Panc1 (cell line): Measurements from ENCODE around the gene FAM151A. TPM values are rescaled to one million over a fixed set of nuclear protein-coding genes. Genes with fewer than 3 reads are reported as not detected.

Source experiments
- ATAC-seq: fragments of 200-7000 bp; cut with Tn5 transposase; 2 replicates; pipeline ENCODE4 v1.9.1; 2020; ENCODE audit warnings: mild to moderate bottlenecking, moderate library complexity
- BruUV-seq: library from RNA; stranded (reverse); fragments of 400-500 nt; replicated peaks from 2 replicates; lab custom pipeline; 2021; lab: Mats Ljungman, UMichigan
- CTCF ChIA-PET: fragments of 300-600 bp; sonication (Branson Sonifier 250); formaldehyde crosslinking; loops from one replicate; lab custom pipeline; 2022; ENCODE audit warnings: antibody characterized with exemption; lab: Charles Lee
- POLR2A ChIA-PET: fragments of 300-600 bp; sonication (Branson Sonifier 250); formaldehyde crosslinking; loops from one replicate; lab custom pipeline; 2022; ENCODE audit warnings: antibody characterized with exemption; lab: Charles Lee
- DNase-seq: peaks from one replicate; pipeline ENCODE4 v3.0.0-alpha.2; 2010; ENCODE audit warnings: low read depth, low spot score
- H3K27ac ChIP-seq: 2 replicates; pipeline ENCODE4 v1.5.1; 2011; ENCODE audit warnings: mild to moderate bottlenecking, low read length, inconsistent platforms
- H3K27me3 ChIP-seq: fragments of 200-500 bp; sonication (Bioruptor generic); 2 replicates; pipeline ENCODE4 v1.6.0; 2014; ENCODE audit warnings: low read length, inconsistent platforms; ENCODE audit not compliant: control insufficient read depth, insufficient read depth
- H3K36me3 ChIP-seq: fragments of 200-500 bp; sonication (Bioruptor generic); 2 replicates; pipeline ENCODE4 v1.5.1; 2014; ENCODE audit warnings: inconsistent platforms, mild to moderate bottlenecking, low read length, moderate library complexity; ENCODE audit not compliant: control insufficient read depth, insufficient read depth
- H3K4me1 ChIP-seq: 2 replicates; pipeline ENCODE4 v1.5.1; 2011; ENCODE audit warnings: inconsistent platforms, mild to moderate bottlenecking, low read length, moderate library complexity; ENCODE audit not compliant: control insufficient read depth, insufficient read depth
- H3K4me3 ChIP-seq, 2 experiments: 2 replicates each; pipeline ENCODE4 v1.5.1; 2011 to 2012; ENCODE audit warnings: low read depth in 2 of 2, low read length in 2 of 2, mild to moderate bottlenecking in 2 of 2, inconsistent platforms in 1 of 2, moderate library complexity in 1 of 2
- H3K9me3 ChIP-seq: fragments of 200-500 bp; sonication (Bioruptor generic); 2 replicates; pipeline ENCODE4 v1.5.1; 2014; ENCODE audit warnings: low read depth, mild to moderate bottlenecking, inconsistent platforms, low read length, moderate library complexity; ENCODE audit not compliant: control insufficient read depth, insufficient read depth
- CTCF ChIP-seq: fragments of 450-650 bp; IDR thresholded peaks from 2 replicates; pipeline ENCODE4 v1.5.1; 2017; ENCODE audit warnings: mild to moderate bottlenecking
- POLR2AphosphoS5 ChIP-seq: IDR thresholded peaks from 2 replicates; pipeline ENCODE4 v1.6.1; 2012; ENCODE audit warnings: mild to moderate bottlenecking, low read depth, low read length, moderate library complexity
- REST ChIP-seq, 2 experiments: IDR thresholded peaks; 2 replicates each; pipeline ENCODE4 v1.6.1; 2011 to 2012; ENCODE audit warnings: low read depth in 2 of 2, control low read depth in 1 of 2, low read length in 1 of 2, mild to moderate bottlenecking in 1 of 2, moderate library complexity in 1 of 2; ENCODE audit not compliant: insufficient read depth in 1 of 2
- SIN3A ChIP-seq: IDR thresholded peaks from 2 replicates; pipeline ENCODE4 v1.6.1; 2012; ENCODE audit warnings: low read depth, mild to moderate bottlenecking, low read length, moderate library complexity, borderline replicate concordance; ENCODE audit not compliant: insufficient read depth
- TCF7L2 ChIP-seq: IDR thresholded peaks from 2 replicates; pipeline ENCODE4 v1.6.1; 2011; ENCODE audit warnings: mild to moderate bottlenecking, low read depth, low read length, inconsistent platforms
- in situ Hi-C: cut with HindIII; loops from 2 replicates; pipeline ENCODE4 v1.10.0; 2016; ENCODE audit warnings: low sequenced_read_pairs, low pct_unique_long_range_greater_than_20kb
- intact Hi-C: fragments of 100-400 bp; cut with micrococcal nuclease; formaldehyde crosslinking; loops from one replicate; pipeline ENCODE4 v1.10.0; 2022; ENCODE audit not compliant: unreplicated experiment
- total RNA-seq: library from RNA; stranded (reverse); gene quantifications from one replicate; pipeline ENCODE4 v1.2.1, GENCODE V29; 2021; ENCODE audit not compliant: unreplicated experiment

The FAM151A gene
- total RNA-seq, 1 experiment from 2014 or later = not detected

- in situ Hi-C loops = no loop called here
- no TSS peak for BruUV-seq
Measured at GRCh38 chr1:54614563-54614962, 8.8 kb downstream of the FAM151A start.

GRCh38 chr1:54614024-54614423, 9.3 kb downstream of the FAM151A start:
- no peak overlapping the region for H3K27ac ChIP-seq
- ChIA-PET POLR2A (no interaction called here), CTCF (no interaction called here)
- no peak overlapping the region for H3K4me3 ChIP-seq
- no TSS peak for BruUV-seq
- ATAC-seq (peak; percentile 68), DNase-seq (no peak)
- no peaks in the 10 kb centered on the region for H3K9me3 ChIP-seq
- H3K4me1 ChIP-seq = peaks cover 4% of the 10 kb centered on the region; the same call in 1 of the 2 replicates
- TF ChIP-seq CTCF (no peak), TCF7L2 (peak; percentile 78)
- in situ Hi-C loops (no loop called here), intact Hi-C loops (no loop called here)
- H3K36me3 ChIP-seq = no peaks in the 10 kb centered on the region
- no peaks in the 10 kb centered on the region for H3K27me3 ChIP-seq

More at GRCh38 chr1:54614563-54614962, 8.8 kb downstream of the FAM151A start:
- TF ChIP-seq CTCF (no peak), REST (IDR thresholded peaks at IDR 0.05; ENCODE audit: insufficient read depth in 1 of 2, low read depth in 2 of 2, low read length in 1 of 2) (no peak), SIN3A (no peak), POLR2AphosphoS5 (no peak), TCF7L2 (no peak)
- H3K27me3 ChIP-seq = no peaks in the 10 kb centered on the region
- intact Hi-C loops = no loop called here
- no peak for ATAC-seq
- peaks cover 4% of the 10 kb centered on the region; the same call in 1 of the 2 replicates for H3K4me1 ChIP-seq
- H3K27ac ChIP-seq = no peak overlapping the region
- ChIA-PET CTCF (no interaction called here), POLR2A (no interaction called here)
- no peaks in the 10 kb centered on the region for H3K9me3 ChIP-seq
- H3K36me3 ChIP-seq = no peaks in the 10 kb centered on the region
- DNase-seq = no peak
- no peak overlapping the region for H3K4me3 ChIP-seq
